Suprapubic skin (tissue), 4 donors: ENCODE data around the gene CFAP74.

ENCODE experiments used
- POLR2A ChIP-seq, 2 donors: fragments of 450-650 bp; IDR thresholded peaks; one replicate each; pipeline ENCODE4 v1.6.1; 2017; ENCODE audit warnings: antibody characterized with exemption in 2 of 2, mild to moderate bottlenecking in 2 of 2, moderate library complexity in 2 of 2
- POLR2AphosphoS5 ChIP-seq, 3 donors: sonication (generic); formaldehyde crosslinking; IDR thresholded peaks; one replicate each; pipeline ENCODE4 v1.6.1; 2017; ENCODE audit warnings: antibody characterized with exemption in 3 of 3
- TF ChIP-seq, protein P1 (sequence below), 2 donors: fragments of 200-600 bp in 1 of 2; fragments of 450-650 bp in 1 of 2; sonication (generic) in 1 of 2; IDR thresholded peaks; one replicate each; pipeline ENCODE4 v1.5.1; 2016 to 2019; ENCODE audit warnings: antibody characterized with exemption in 2 of 2, mild to moderate bottlenecking in 1 of 2, moderate library complexity in 1 of 2

DNA sequence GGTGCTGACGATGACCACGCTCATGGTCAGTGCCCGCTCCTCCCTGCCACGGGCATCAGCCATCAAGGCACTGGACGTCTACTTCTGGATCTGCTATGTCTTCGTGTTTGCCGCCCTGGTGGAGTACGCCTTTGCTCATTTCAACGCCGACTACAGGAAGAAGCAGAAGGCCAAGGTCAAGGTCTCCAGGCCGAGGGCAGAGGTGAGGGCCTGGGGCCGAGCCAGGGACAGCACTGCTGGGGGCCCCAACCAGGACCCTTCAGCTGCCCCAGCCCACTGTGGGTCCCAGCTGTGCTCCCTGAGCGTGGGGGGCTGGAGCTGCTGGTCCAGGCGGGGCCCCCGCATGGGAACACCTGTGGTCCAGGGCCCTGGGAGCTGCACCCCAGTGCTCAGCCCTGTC lies 26.0 kb upstream of the CFAP74 start:
- TF ChIP-seq POLR2A (IDR thresholded peaks at IDR 0.05) (no peak), POLR2AphosphoS5 (IDR thresholded peaks at IDR 0.05) (no peak)
- TF ChIP-seq, protein P1, sequence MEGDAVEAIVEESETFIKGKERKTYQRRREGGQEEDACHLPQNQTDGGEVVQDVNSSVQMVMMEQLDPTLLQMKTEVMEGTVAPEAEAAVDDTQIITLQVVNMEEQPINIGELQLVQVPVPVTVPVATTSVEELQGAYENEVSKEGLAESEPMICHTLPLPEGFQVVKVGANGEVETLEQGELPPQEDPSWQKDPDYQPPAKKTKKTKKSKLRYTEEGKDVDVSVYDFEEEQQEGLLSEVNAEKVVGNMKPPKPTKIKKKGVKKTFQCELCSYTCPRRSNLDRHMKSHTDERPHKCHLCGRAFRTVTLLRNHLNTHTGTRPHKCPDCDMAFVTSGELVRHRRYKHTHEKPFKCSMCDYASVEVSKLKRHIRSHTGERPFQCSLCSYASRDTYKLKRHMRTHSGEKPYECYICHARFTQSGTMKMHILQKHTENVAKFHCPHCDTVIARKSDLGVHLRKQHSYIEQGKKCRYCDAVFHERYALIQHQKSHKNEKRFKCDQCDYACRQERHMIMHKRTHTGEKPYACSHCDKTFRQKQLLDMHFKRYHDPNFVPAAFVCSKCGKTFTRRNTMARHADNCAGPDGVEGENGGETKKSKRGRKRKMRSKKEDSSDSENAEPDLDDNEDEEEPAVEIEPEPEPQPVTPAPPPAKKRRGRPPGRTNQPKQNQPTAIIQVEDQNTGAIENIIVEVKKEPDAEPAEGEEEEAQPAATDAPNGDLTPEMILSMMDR (IDR thresholded peaks at IDR 0.05) = no peak
